HG02970 (cell line): Measurements from ENCODE around the gene LGALS1.

ENCODE experiments used
- ATAC-seq: cut with Tn5 transposase; IDR thresholded peaks from one replicate; pipeline ENCODE4 v1.9.1; 2021; ENCODE audit warnings: mild to moderate bottlenecking, moderate library complexity, moderate number of reproducible peaks; ENCODE audit not compliant: unreplicated experiment, low FRiP score

The LGALS1 gene

GRCh38 chr22:37674951-37675929 is at the start of gene LGALS1:
TSS of gene LGALS1 (plus strand) at chr22:37675636. CDS start at chr22:37675703, 67 bp downstream.
- ATAC-seq, result peak; percentile 43

- no peak for ATAC-seq
Observed at GRCh38 chr22:37625737-37626136, 49.7 kb upstream of the LGALS1 start.

- no peak for ATAC-seq
Observed at GRCh38 chr22:37626144-37626543, 49.3 kb upstream of the LGALS1 start.

GRCh38 chr22:37626556-37627075 is 48.8 kb upstream of the LGALS1 start:
- no peak for ATAC-seq

- ATAC-seq, result no peak
Observed at GRCh38 chr22:37627121-37627520, 48.3 kb upstream of the LGALS1 start.

GRCh38 chr22:37627545-37627944 is 47.9 kb upstream of the LGALS1 start:
- ATAC-seq, result no peak

GRCh38 chr22:37628830-37629229 is 46.6 kb upstream of the LGALS1 start:
- ATAC-seq, result no peak

GRCh38 chr22:37629928-37630327 is 45.5 kb upstream of the LGALS1 start:
- no peak for ATAC-seq

GRCh38 chr22:37630839-37631435 is 44.5 kb upstream of the LGALS1 start:
- no peak for ATAC-seq

- no peak for ATAC-seq
Observed at GRCh38 chr22:37631448-37632173, 43.8 kb upstream of the LGALS1 start.

GRCh38 chr22:37632174-37633088 is 43.0 kb upstream of the LGALS1 start:
- ATAC-seq, result no peak

- peak; percentile 47 for ATAC-seq
Observed at GRCh38 chr22:37633089-37633624, 42.3 kb upstream of the LGALS1 start.

GRCh38 chr22:37633625-37634416 is 41.6 kb upstream of the LGALS1 start:
- ATAC-seq, result peak; percentile 39

GRCh38 chr22:37634417-37634924 is 41.0 kb upstream of the LGALS1 start:
- no peak for ATAC-seq

GRCh38 chr22:37635157-37635556 is 40.3 kb upstream of the LGALS1 start:
- ATAC-seq, result no peak

- ATAC-seq, result no peak
Observed at GRCh38 chr22:37636186-37636948, 39.1 kb upstream of the LGALS1 start.

- no peak for ATAC-seq
Observed at GRCh38 chr22:37636949-37637273, 38.5 kb upstream of the LGALS1 start.
